Esophagus muscularis mucosa (tissue), 4 donors: ENCODE results near the gene DENND2A. TPM values are rescaled to one million over a fixed set of nuclear protein-coding genes. Genes with fewer than 3 reads are reported as not detected.
"Not testable (repeated sequence)": the region's sequence is repeated elsewhere in the genome, so short reads cannot be mapped to it uniquely, and the experiment has no call there.

Experiments used
- DNase-seq: peaks from one replicate; pipeline ENCODE4 v3.0.0-alpha.2; 2017; ENCODE audit errors: extremely low spot score
- H3K27ac ChIP-seq, 4 donors: fragments of 200-600 bp; sonication (generic); replicated peaks in 1 of 4; 1 replicate in 3 of 4; 2 replicates in 1 of 4; pipeline ENCODE4 v1.5.1; 2016 to 2019; ENCODE audit warnings: mild to moderate bottlenecking in 1 of 4
- H3K27me3 ChIP-seq, 4 donors: fragments of 200-600 bp; sonication (generic); one replicate each; pipeline versions ENCODE4 v1.5.1 to v1.6.0; 2016 to 2019
- H3K36me3 ChIP-seq, 4 donors: fragments of 200-600 bp; sonication (generic); one replicate each; pipeline ENCODE4 v1.5.1; 2016 to 2019
- H3K4me1 ChIP-seq, 4 donors: fragments of 200-600 bp; sonication (generic); one replicate each; pipeline ENCODE4 v1.5.1; 2016 to 2019
- H3K4me3 ChIP-seq, 4 donors: fragments of 200-600 bp; sonication (generic); 1 replicate in 2 of 4; 2 replicates in 2 of 4; pipeline ENCODE4 v1.5.1; 2016 to 2019; ENCODE audit warnings: mild to moderate bottlenecking in 4 of 4, moderate library complexity in 1 of 4
- H3K9me3 ChIP-seq, 4 donors: fragments of 200-600 bp; sonication (generic); 1 replicate in 3 of 4; 2 replicates in 1 of 4; pipeline ENCODE4 v1.5.1; 2016 to 2019
- EP300 ChIP-seq: sonication (generic); formaldehyde crosslinking; IDR thresholded peaks from one replicate; pipeline ENCODE4 v1.6.1; 2017; ENCODE audit warnings: antibody characterized with exemption
- POLR2A ChIP-seq: fragments of 450-650 bp; IDR thresholded peaks from one replicate; pipeline ENCODE4 v1.6.1; 2017; ENCODE audit warnings: antibody characterized with exemption, moderate library complexity, mild to moderate bottlenecking, low read depth
- POLR2AphosphoS5 ChIP-seq, 2 donors: sonication (generic); formaldehyde crosslinking; IDR thresholded peaks; one replicate each; pipeline ENCODE4 v1.6.1; 2017; ENCODE audit warnings: antibody characterized with exemption in 2 of 2
- whole genome bisulfite sequencing: methylation state at CpG from one replicate; pipeline ENCODE4 v1.1.5; 2018; 5-methylcytosine and 5-hydroxymethylcytosine counted together
- intact Hi-C: fragments of 100-400 bp; cut with DNase I; formaldehyde crosslinking; loops from one replicate; pipeline ENCODE4 v1.15.1; 2023
- total RNA-seq, 4 donors: library from RNA; depleted of rRNA; stranded (reverse); fragments of >200 nt; gene quantifications; one replicate each; pipeline versions ENCODE4 v1.1.0 to v1.2.1, GENCODE V29; 2016
- TF ChIP-seq, protein P1 (sequence below), 3 experiments: fragments of 200-600 bp in 2 of 3; fragments of 450-650 bp in 1 of 3; sonication (generic) in 2 of 3; IDR thresholded peaks; one replicate each; pipeline ENCODE4 v1.5.1; 2017 to 2019; ENCODE audit warnings: antibody characterized with exemption in 3 of 3, mild to moderate bottlenecking in 2 of 3, moderate library complexity in 1 of 3

DENND2A gene
- total RNA-seq, 4 donors from 2014 or later, result 46.4 to 77.2 (median 59.2) TPM

DNA sequence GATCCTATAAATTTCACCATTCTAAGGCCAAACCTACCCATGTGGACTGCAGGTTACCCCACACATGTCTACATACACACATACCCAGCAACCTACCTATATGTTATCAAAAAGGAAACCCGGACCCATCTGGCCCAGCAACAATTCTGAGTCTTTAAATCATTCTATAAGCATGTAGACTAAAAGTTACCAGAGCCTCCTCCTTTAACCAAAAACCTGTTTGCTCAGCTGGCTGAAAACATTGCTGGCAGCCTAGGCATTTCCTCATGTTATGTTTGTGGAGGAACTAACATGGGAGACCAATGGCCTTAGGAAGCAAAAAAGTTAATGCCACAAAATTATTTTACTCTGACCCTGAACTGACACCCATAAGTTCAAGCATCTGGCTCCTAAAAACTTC, 26.9 kb upstream of the DENND2A start:
- DNase-seq, result no peak
- no peaks in the 10 kb centered on the region for H3K27me3 ChIP-seq
- intact Hi-C loops, result no loop called here

DNA sequence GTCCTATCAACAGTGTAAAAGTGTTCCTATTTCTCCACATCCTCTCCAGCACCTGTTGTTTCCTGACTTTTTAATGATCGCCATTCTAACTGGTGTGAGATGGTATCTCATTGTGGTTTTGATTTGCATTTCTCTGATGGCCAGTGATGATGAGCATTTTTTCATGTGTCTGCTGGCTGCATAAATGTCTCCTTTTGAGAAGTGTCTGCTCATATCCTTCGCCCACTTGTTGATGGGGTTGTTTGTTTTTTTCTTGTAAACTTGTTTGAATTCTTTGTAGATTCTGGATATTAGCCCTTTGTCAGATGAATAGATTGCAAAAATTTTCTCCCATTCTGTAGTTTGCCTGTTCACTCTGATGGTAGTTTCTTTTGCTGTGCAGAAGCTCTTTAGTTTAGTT, 22.3 kb upstream of the DENND2A start:
- intact Hi-C loops, H3K9me3 ChIP-seq, H3K4me1 ChIP-seq, DNase-seq, H3K36me3 ChIP-seq, H3K27me3 ChIP-seq, H3K27ac ChIP-seq, H3K4me3 ChIP-seq: not testable (repeated sequence)
- WGBS, result 68% methylated on average over 2 of the region's 2 CpGs

More for the DNA sequence above, 26.9 kb upstream of the DENND2A start:
- 100% methylated on average over 1 of the region's 1 CpG for WGBS
- H3K9me3 ChIP-seq, result no peaks in the 10 kb centered on the region
- no peak overlapping the region for H3K27ac ChIP-seq
- no peaks in the 10 kb centered on the region for H3K36me3 ChIP-seq
- no peak for TF ChIP-seq POLR2A
- peaks cover 4 to 8% (median 7%) of the 10 kb centered on the region in 4 donors for H3K4me1 ChIP-seq
- no peak overlapping the region for H3K4me3 ChIP-seq

DNA sequence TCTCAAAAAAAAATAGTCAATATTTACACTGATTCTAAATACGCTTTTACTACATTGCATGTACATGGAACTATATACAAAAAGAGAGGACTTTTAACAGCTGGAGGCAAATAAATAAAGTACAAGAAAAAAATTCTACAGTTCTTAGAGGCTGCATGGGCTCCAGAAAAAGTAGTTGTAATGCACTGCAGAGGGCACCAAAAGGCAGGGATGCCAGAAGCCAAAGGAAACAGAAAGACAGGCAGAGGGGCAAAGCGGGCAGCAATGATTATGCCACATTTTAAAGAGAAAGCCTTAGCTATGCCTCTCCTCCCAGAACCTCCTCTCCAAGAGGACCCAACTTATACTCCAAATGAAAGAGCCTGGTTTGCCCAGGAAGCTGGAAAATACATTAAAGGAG, 20.5 kb upstream of the DENND2A start:
- 49% methylated on average over 2 of the region's 2 CpGs for WGBS
- Histone ChIP-seq H3K27ac (peak overlapping the region in 1 of 4 donors; percentile 16), H3K9me3 (no peaks in the 10 kb centered on the region), H3K4me1 (peaks cover 11 to 14% (median 14%) of the 10 kb centered on the region in 4 donors), H3K27me3 (no peaks in the 10 kb centered on the region), H3K36me3 (no peaks in the 10 kb centered on the region), H3K4me3 (peak overlapping the region in 1 of 4 donors; percentile 11)
- no peak for DNase-seq
- TF ChIP-seq POLR2A (no peak), POLR2AphosphoS5 (IDR thresholded peaks at IDR 0.05) (no peak)
- TF ChIP-seq, protein P1, sequence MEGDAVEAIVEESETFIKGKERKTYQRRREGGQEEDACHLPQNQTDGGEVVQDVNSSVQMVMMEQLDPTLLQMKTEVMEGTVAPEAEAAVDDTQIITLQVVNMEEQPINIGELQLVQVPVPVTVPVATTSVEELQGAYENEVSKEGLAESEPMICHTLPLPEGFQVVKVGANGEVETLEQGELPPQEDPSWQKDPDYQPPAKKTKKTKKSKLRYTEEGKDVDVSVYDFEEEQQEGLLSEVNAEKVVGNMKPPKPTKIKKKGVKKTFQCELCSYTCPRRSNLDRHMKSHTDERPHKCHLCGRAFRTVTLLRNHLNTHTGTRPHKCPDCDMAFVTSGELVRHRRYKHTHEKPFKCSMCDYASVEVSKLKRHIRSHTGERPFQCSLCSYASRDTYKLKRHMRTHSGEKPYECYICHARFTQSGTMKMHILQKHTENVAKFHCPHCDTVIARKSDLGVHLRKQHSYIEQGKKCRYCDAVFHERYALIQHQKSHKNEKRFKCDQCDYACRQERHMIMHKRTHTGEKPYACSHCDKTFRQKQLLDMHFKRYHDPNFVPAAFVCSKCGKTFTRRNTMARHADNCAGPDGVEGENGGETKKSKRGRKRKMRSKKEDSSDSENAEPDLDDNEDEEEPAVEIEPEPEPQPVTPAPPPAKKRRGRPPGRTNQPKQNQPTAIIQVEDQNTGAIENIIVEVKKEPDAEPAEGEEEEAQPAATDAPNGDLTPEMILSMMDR (IDR thresholded peaks at IDR 0.05), result peak; percentile 2 to 23 (median 16)
- intact Hi-C loops, result no loop called here

DNA sequence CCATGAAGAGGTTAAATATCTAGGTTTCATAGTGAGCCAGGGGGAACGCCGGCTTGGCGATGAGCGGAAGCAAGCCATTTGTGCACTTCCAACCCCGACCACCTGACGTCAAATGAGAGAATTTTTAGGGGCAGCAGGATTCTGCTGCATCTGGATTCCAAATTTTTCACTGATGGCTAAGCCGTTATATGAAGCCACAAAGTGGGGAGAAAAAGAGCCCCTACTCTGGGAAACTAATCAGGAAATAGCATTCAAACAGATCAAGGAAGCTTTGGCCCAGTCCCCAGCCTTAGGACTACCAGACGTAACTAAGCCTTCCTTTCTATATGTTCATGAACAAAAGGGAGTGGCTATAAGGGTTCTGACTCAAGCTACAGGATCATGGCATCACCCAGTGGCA, 19.2 kb upstream of the DENND2A start:
- TF ChIP-seq POLR2A (no peak), EP300 (no peak), POLR2AphosphoS5 (IDR thresholded peaks at IDR 0.05) (no peak)
- TF ChIP-seq, protein P1 (IDR thresholded peaks at IDR 0.05), result no peak
- intact Hi-C loops, result no loop called here
- no peaks in the 10 kb centered on the region for H3K9me3 ChIP-seq
- DNase-seq, result no peak
- no peak overlapping the region for H3K4me3 ChIP-seq
- no peaks in the 10 kb centered on the region for H3K36me3 ChIP-seq
- H3K27me3 ChIP-seq, result no peaks in the 10 kb centered on the region
- 73% methylated on average over 8 of the region's 8 CpGs for WGBS
- peaks cover 15 to 19% (median 18%) of the 10 kb centered on the region in 4 donors for H3K4me1 ChIP-seq
- no peak overlapping the region for H3K27ac ChIP-seq

DNA sequence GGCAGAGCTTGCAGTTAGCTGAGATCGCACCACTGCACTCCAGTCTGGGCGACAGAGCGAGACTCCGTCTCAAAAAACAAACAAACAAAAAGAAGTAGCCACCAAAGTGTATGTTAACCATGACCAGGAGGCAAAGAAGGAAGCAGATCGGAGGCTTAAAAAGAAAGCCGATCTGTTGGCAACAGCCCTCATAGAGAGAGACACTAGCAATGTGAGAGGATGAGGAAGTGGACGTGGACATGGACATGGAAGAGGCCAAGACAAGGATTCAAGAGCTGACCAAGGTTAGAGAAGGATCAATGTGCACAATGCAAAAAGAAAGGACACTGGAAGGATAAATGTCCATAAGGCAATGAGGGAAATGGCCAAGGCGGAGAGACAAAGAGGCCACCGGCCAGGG, 17.3 kb upstream of the DENND2A start:
- no peaks in the 10 kb centered on the region for H3K9me3 ChIP-seq
- peaks cover 27 to 32% (median 30%) of the 10 kb centered on the region in 4 donors for H3K4me1 ChIP-seq
- DNase-seq, result no peak
- no peak for TF ChIP-seq POLR2A
- TF ChIP-seq, protein P1 (IDR thresholded peaks at IDR 0.05), result no peak
- no peak for TF ChIP-seq POLR2AphosphoS5 (IDR thresholded peaks at IDR 0.05)
- no peak for TF ChIP-seq EP300
- intact Hi-C loops, result no loop called here
- WGBS, result 86% methylated on average over 9 of the region's 9 CpGs
- H3K27ac ChIP-seq, result no peak overlapping the region
- H3K36me3 ChIP-seq, result no peaks in the 10 kb centered on the region
- H3K4me3 ChIP-seq, result no peak overlapping the region
- no peaks in the 10 kb centered on the region for H3K27me3 ChIP-seq
